Measurements from ENCODE around the gene SLC44A3.

The SLC44A3 gene

GRCh38 chr1:94790246-94790645 is 29.9 kb upstream of the SLC44A3 start:
- no peak overlapping the region for H3K4me3 ChIP-seq (ENCODE audit: low read depth, low read length)
- TF ChIP-seq CTCF (IDR thresholded peaks at IDR 0.05; ENCODE audit: low read depth, low read length): no peak
- no peaks in the 10 kb centered on the region for H3K27me3 ChIP-seq (ENCODE audit: insufficient read depth, low read depth, severe bottlenecking)
- H3K27ac ChIP-seq: no peak overlapping the region
- H3K9me3 ChIP-seq (ENCODE audit: severe bottlenecking): no peaks in the 10 kb centered on the region
- no peak for DNase-seq
- H3K36me3 ChIP-seq: no peaks in the 10 kb centered on the region

DNA sequence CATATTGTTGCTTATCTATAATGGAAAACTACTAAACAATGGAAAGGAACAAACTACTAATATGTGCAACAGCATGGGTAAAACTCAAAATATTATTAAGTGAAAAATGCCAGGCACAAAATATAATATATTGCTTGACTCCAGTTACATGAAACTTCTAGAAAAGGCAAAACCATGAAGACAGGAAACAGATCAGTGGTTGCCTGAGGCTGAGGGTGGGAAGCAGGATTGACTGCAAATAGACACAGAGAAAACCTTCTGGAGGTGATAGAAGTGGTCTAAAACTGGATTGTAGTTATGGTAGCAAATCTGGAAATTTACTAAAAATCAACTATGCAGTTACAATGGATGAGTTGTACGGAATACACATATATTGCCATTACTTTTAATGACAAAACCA is 29.5 kb upstream of the SLC44A3 start:
- no peaks in the 10 kb centered on the region for H3K36me3 ChIP-seq
- no peaks in the 10 kb centered on the region for H3K27me3 ChIP-seq (ENCODE audit: insufficient read depth, low read depth, severe bottlenecking)
- no peak overlapping the region for H3K4me3 ChIP-seq (ENCODE audit: low read depth, low read length)
- TF ChIP-seq CTCF (IDR thresholded peaks at IDR 0.05; ENCODE audit: low read depth, low read length): no peak
- H3K27ac ChIP-seq: no peak overlapping the region
- no peaks in the 10 kb centered on the region for H3K9me3 ChIP-seq (ENCODE audit: severe bottlenecking)
- no peak for DNase-seq

GRCh38 chr1:94792473-94793295 is 27.5 kb upstream of the SLC44A3 start:
- Histone ChIP-seq H3K27me3 (ENCODE audit: insufficient read depth, low read depth, severe bottlenecking) (no peaks in the 10 kb centered on the region), H3K27ac (no peak overlapping the region), H3K9me3 (ENCODE audit: severe bottlenecking) (no peaks in the 10 kb centered on the region), H3K36me3 (no peaks in the 10 kb centered on the region), H3K4me3 (ENCODE audit: low read depth, low read length) (no peak overlapping the region)
- no peak for TF ChIP-seq CTCF (IDR thresholded peaks at IDR 0.05; ENCODE audit: low read depth, low read length)
- DNase-seq: no peak

GRCh38 chr1:94793296-94793656 is 26.9 kb upstream of the SLC44A3 start:
- Histone ChIP-seq H3K4me3 (ENCODE audit: low read depth, low read length) (no peak overlapping the region), H3K9me3 (ENCODE audit: severe bottlenecking) (no peaks in the 10 kb centered on the region), H3K36me3 (no peaks in the 10 kb centered on the region), H3K27me3 (ENCODE audit: insufficient read depth, low read depth, severe bottlenecking) (no peaks in the 10 kb centered on the region), H3K27ac (no peak overlapping the region)
- no peak for TF ChIP-seq CTCF (IDR thresholded peaks at IDR 0.05; ENCODE audit: low read depth, low read length)
- no peak for DNase-seq

- DNase-seq: no peak
- no peaks in the 10 kb centered on the region for H3K27me3 ChIP-seq (ENCODE audit: insufficient read depth, low read depth, severe bottlenecking)
- H3K27ac ChIP-seq: no peak overlapping the region
- no peaks in the 10 kb centered on the region for H3K36me3 ChIP-seq
- no peak overlapping the region for H3K4me3 ChIP-seq (ENCODE audit: low read depth, low read length)
- no peak for TF ChIP-seq CTCF (IDR thresholded peaks at IDR 0.05; ENCODE audit: low read depth, low read length)
- H3K9me3 ChIP-seq (ENCODE audit: severe bottlenecking): no peaks in the 10 kb centered on the region
These were observed 24.7 kb upstream of the SLC44A3 start for GRCh38 chr1:94795434-94795833.

GRCh38 chr1:94796266-94796665 is 23.9 kb upstream of the SLC44A3 start:
- Histone ChIP-seq H3K36me3 (no peaks in the 10 kb centered on the region), H3K27ac (no peak overlapping the region), H3K9me3 (ENCODE audit: severe bottlenecking) (no peaks in the 10 kb centered on the region), H3K27me3 (ENCODE audit: insufficient read depth, low read depth, severe bottlenecking) (no peaks in the 10 kb centered on the region), H3K4me3 (ENCODE audit: low read depth, low read length) (no peak overlapping the region)
- TF ChIP-seq CTCF (IDR thresholded peaks at IDR 0.05; ENCODE audit: low read depth, low read length): no peak
- no peak for DNase-seq

All from WERI-Rb-1 (cell line).